Measurements from ENCODE around the gene ZNF260. TPM values are rescaled to one million over a fixed set of nuclear protein-coding genes. Genes with fewer than 3 reads are reported as not detected.

Gene ZNF260
- total RNA-seq, 1 experiment from 2014 or later, result 0.07 TPM

GRCh38 chr19:36547001-36547732 lies 19.1 kb upstream of the ZNF260 start:
- H3K9ac ChIP-seq (ENCODE audit: low read length), result no peak overlapping the region
- no peaks in the 10 kb centered on the region for H4K20me1 ChIP-seq (ENCODE audit: insufficient read depth)
- no peaks in the 10 kb centered on the region; a peak in 1 of 4 replicates for H3K36me3 ChIP-seq (ENCODE audit: control insufficient read depth in 1 of 2, insufficient read depth in 2 of 2, low read length in 2 of 2)
- no peak overlapping the region for H3K4me2 ChIP-seq (ENCODE audit: low read length)
- no peaks in the 10 kb centered on the region for H3K9me2 ChIP-seq (ENCODE audit: insufficient read depth)
- intact Hi-C loops (cut with micrococcal nuclease), result no loop called here
- H3K27me3 ChIP-seq (ENCODE audit: insufficient read depth, low read length), result no peaks in the 10 kb centered on the region
- H3K27ac ChIP-seq (ENCODE audit: low read depth, low read length), result no peak overlapping the region
- H3K4me1 ChIP-seq (ENCODE audit: control insufficient read depth in 1 of 2, insufficient read depth in 2 of 2, low read length in 2 of 2), result no peaks in the 10 kb centered on the region
- ChIA-PET POLR2A (no interaction called here), RAD21 (ENCODE audit: low non-redundant PET in 1 of 2, low total read pairs in 2 of 2, uncharacterized antibody in 2 of 2, unreplicated experiment in 2 of 2) (no interaction called here), CTCF (no interaction called here)
- no TSS peak for BruUV-seq (replicated peaks)
- TF ChIP-seq ZNF274 (IDR thresholded peaks at IDR 0.05; ENCODE audit: low read depth, low read length), result peak; percentile 95
- TF ChIP-seq FOSL1 (IDR thresholded peaks at IDR 0.05; ENCODE audit: low read depth), result no peak
- H2AFZ ChIP-seq (ENCODE audit: low read depth, low read length, poor library complexity, severe bottlenecking), result no peak overlapping the region
- ATAC-seq, result no peak
- no peak for DNase-seq (ENCODE audit: low read depth, low spot score)
- H3K79me2 ChIP-seq (ENCODE audit: insufficient read depth, low read length), result no peaks in the 10 kb centered on the region
- H3K4me3 ChIP-seq (replicated peaks in 1 of 2; ENCODE audit: low read depth in 1 of 2, low read length in 2 of 2), result no peak overlapping the region
- peaks cover 34 to 39% of the 10 kb centered on the region in 2 experiments for H3K9me3 ChIP-seq (ENCODE audit: control insufficient read depth in 1 of 2, insufficient read depth in 1 of 2, low read depth in 1 of 2, low read length in 2 of 2)

GRCh38 chr19:36528921-36529518 lies 949 bp upstream of the ZNF260 start:
- no peaks in the 10 kb centered on the region for H3K9me2 ChIP-seq (ENCODE audit: insufficient read depth)
- no peak overlapping the region for H3K4me2 ChIP-seq (ENCODE audit: low read length)
- no peak overlapping the region for H2AFZ ChIP-seq (ENCODE audit: low read depth, low read length, poor library complexity, severe bottlenecking)
- TF ChIP-seq ZNF274 (IDR thresholded peaks at IDR 0.05; ENCODE audit: low read depth, low read length), result no peak
- TF ChIP-seq POLR2AphosphoS5 (IDR thresholded peaks at IDR 0.05; ENCODE audit: low read depth, low read length), result no peak
- TF ChIP-seq SRF (IDR thresholded peaks at IDR 0.05; ENCODE audit: low read depth), result no peak
- no peak for TF ChIP-seq FOSL1 (IDR thresholded peaks at IDR 0.05; ENCODE audit: low read depth)
- TF ChIP-seq CTCF (IDR thresholded peaks at IDR 0.05 in 2 of 3, conservative IDR thresholded peaks at IDR 0.05 in 1 of 3; ENCODE audit: borderline replicate concordance in 1 of 3, insufficient read depth in 1 of 3, low read depth in 2 of 3, low read length in 2 of 3), result no peak
- no peak for TF ChIP-seq ZFX (IDR thresholded peaks at IDR 0.05)
- no peak for TF ChIP-seq ELF1 (IDR thresholded peaks at IDR 0.05; ENCODE audit: borderline replicate concordance, low read depth)
- no peak for TF ChIP-seq EZH2 (IDR thresholded peaks at IDR 0.05)
- TF ChIP-seq SP1 (IDR thresholded peaks at IDR 0.05; ENCODE audit: low read depth), result no peak
- TF ChIP-seq CEBPB (IDR thresholded peaks at IDR 0.05; ENCODE audit: low read depth), result no peak
- no peak for TF ChIP-seq JUND (IDR thresholded peaks at IDR 0.05)
- TF ChIP-seq ATF3 (IDR thresholded peaks at IDR 0.05), result no peak
- no peak for TF ChIP-seq EZH2phosphoT487 (IDR thresholded peaks at IDR 0.05; ENCODE audit: borderline replicate concordance)
- TF ChIP-seq SIN3A (IDR thresholded peaks at IDR 0.05; ENCODE audit: low read depth), result no peak
- TF ChIP-seq ZBTB33 (IDR thresholded peaks at IDR 0.05; ENCODE audit: extremely low read depth, insufficient replicate concordance, low read length), result no peak
- ChIA-PET POLR2A (no interaction called here), CTCF (no interaction called here), RAD21 (ENCODE audit: low non-redundant PET in 1 of 2, low total read pairs in 2 of 2, uncharacterized antibody in 2 of 2, unreplicated experiment in 2 of 2) (no interaction called here)
- ATAC-seq (no peak), DNase-seq (ENCODE audit: low read depth, low spot score) (no peak)
- H3K36me3 ChIP-seq (ENCODE audit: control insufficient read depth in 1 of 2, insufficient read depth in 2 of 2, low read length in 2 of 2), result no peaks in the 10 kb centered on the region
- peaks cover 8 to 11% of the 10 kb centered on the region in 2 experiments; a peak in 2 of 4 replicates for H3K9me3 ChIP-seq (ENCODE audit: control insufficient read depth in 1 of 2, insufficient read depth in 1 of 2, low read depth in 1 of 2, low read length in 2 of 2)
- no peaks in the 10 kb centered on the region for H3K4me1 ChIP-seq (ENCODE audit: control insufficient read depth in 1 of 2, insufficient read depth in 2 of 2, low read length in 2 of 2)
- H3K9ac ChIP-seq (ENCODE audit: low read length), result no peak overlapping the region
- intact Hi-C loops (cut with micrococcal nuclease), result no loop called here
- no TSS peak for BruUV-seq (replicated peaks)
- no peaks in the 10 kb centered on the region for H4K20me1 ChIP-seq (ENCODE audit: insufficient read depth)
- no peaks in the 10 kb centered on the region for H3K79me2 ChIP-seq (ENCODE audit: insufficient read depth, low read length)
- no peak overlapping the region for H3K4me3 ChIP-seq (replicated peaks in 1 of 2; ENCODE audit: low read depth in 1 of 2, low read length in 2 of 2)
- no peaks in the 10 kb centered on the region for H3K27me3 ChIP-seq (ENCODE audit: insufficient read depth, low read length)
- no peak overlapping the region for H3K27ac ChIP-seq (ENCODE audit: low read depth, low read length)
